Stimulated activated CD8-positive, alpha-beta memory T cell treated with anti-CD3 and anti-CD28 coated beads, Interleukin-4, amount 100 ng/mL, for 48 hours (primary cell): ENCODE results near the gene CFAP77.
"Not testable (repeated sequence)": the region's sequence is repeated elsewhere in the genome, so short reads cannot be mapped to it uniquely, and the experiment has no call there.

ENCODE experiments used
- DNase-seq: peaks from one replicate; pipeline ENCODE4 v3.0.0-alpha.2; 2020

The CFAP77 gene

DNA sequence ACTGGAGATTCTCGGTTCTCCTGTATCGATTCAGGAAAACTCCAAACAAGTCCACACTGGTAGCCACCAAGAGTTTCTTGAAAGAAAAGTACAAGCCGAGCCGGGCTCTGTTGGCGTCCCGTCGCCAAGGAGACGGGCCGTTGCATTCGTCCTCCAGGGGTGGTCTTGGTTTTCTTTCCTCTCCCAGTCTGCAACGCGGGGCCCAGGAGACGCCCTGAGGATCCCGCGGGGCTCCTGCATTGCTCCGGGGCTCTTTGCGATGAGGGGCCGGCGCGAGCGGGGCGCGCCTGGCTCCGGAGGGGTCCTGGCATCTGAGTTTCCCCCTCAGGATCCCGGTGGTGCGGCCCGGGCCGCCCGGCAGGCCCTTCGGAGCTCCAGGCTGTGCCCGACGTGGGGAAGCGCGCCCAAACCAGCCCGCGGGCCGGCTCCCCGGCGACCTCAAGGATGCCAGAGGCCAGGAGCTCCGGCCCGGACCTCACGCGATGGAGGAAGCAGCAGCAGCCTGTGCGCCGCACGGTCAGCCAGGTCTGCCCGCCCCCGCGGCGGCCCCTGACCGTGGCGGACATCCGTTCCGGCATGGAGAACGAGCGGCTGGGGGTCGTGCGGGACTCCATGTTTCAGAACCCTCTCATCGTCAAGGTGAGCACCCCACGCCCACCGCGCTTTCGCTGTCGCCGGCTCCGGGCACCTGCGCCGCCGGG is at the start of gene CFAP77:
Gene CFAP77, plus strand, starts transcription at position 384 of the 701 bp plus-strand sequence. Its CDS starts 61 bp downstream, at position 445.
- DNase-seq = peak; percentile 47

- DNase-seq = no peak
These were observed 45.9 kb upstream of the CFAP77 start for GRCh38 chr9:132364068-132364467.

DNA sequence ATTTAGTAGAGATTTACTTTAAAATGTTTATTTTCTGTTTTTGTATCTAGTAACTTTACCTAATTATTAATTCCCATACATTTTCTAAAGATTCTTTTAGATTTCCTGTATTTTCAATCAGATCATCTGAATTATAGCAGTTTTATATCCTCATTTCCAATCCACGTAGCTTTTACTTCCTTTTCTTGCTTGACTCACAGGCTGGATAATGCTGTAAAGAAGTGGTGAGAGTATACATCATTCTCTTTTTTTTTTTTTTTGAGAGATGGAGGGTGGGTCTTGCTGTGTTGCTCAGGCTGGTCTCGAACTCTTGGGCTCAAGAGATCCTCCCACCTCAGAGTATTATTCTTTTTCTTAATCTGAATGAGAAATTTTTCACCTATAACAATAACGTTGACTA is 44.0 kb upstream of the CFAP77 start:
- no peak for DNase-seq

GRCh38 chr9:132366481-132366880 is 43.5 kb upstream of the CFAP77 start:
- DNase-seq = no peak

GRCh38 chr9:132367613-132368313 is 42.2 kb upstream of the CFAP77 start:
- DNase-seq = no peak

DNA sequence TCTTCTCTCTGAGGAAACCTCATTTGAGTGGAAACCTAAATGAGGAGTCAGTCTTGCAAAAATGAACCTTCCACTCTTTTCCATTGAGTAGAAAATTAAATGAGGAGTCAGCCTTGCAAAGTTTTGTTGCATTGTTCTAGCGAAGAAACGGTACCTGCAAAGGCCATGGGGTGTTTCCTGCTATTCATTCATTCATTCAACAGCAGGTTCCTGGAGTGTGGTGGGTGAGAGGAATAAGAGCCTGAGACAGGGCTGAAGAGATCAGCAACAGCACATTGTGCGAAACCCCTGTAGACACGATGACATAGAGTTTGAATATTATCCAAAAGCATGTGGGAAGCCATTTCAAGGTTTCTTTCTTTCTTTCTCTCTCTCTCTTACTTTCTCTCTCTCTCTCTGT is 40.6 kb upstream of the CFAP77 start:
- no peak for DNase-seq

- no peak for DNase-seq
These were observed 39.4 kb upstream of the CFAP77 start for GRCh38 chr9:132370592-132370991.

GRCh38 chr9:132372177-132373095 is 37.6 kb upstream of the CFAP77 start:
- DNase-seq = no peak

DNA sequence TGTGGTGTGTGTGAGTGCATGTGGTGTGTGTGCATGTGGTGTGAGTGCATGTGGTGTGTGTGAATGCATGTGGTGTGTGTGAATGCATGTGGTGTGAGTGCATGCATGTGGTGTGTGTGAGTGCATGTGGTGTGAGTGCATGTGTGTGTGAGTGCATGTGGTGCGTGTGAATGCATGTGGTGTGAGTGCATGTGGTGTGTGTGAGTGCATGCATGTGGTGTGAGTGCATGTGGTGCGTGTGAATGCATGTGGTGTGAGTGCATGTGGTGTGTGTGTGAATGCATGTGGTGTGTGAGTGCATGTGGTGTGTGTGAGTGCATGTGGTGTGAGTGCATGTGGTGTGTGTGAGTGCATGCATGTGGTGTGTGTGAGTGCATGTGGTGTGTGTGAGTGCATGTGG is 32.2 kb upstream of the CFAP77 start:
- not testable (repeated sequence) for DNase-seq

GRCh38 chr9:132378416-132378815 is 31.6 kb upstream of the CFAP77 start:
- DNase-seq = not testable (repeated sequence)

DNA sequence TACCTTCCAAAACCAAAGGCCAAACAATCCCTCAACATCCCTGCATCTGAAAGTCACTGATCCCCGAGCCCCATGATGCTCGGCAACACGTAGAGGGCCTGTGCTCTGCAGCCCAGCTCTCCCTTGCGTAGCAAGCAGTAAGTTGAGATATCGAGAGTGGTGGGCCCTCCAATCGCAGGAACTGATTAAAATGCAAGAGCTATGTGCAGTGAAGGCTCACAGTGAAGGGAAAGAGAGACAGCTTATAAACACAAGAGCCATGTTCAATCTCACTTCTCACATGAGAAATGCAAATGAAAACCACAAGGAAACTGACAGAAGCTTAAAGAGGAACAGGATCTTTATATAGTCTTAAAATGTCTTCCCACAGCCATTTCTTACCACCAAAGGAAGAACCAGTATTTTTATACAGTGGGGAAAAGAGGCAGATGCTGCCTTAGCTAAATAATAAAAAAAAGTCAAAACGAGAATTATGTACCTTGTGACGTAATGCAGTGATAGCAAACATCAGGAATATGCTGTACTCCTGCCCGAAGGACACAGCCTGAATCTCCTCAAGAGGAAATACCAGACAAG is 28.0 kb upstream of the CFAP77 start:
- DNase-seq = no peak

DNA sequence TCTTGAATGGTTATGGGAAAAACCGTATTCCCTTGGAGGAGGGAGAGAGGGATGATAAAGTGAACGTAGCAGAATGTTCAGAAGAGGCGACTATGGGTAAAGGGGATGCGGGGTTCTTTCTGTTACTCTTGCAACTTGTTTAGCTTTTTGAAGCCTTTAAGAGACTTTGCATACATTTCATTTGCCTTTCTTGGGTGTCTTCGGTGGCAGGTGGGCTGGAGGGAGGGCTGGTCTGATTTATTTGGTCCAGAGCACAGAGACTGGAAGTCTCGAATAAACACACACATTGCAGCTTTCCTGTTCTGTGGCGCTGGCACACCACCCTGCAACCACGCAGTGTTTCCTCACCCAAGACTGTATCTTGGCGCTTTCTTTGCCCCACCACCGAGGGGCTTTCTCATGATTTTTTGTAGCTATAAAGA is 26.5 kb upstream of the CFAP77 start:
- DNase-seq = no peak

DNA sequence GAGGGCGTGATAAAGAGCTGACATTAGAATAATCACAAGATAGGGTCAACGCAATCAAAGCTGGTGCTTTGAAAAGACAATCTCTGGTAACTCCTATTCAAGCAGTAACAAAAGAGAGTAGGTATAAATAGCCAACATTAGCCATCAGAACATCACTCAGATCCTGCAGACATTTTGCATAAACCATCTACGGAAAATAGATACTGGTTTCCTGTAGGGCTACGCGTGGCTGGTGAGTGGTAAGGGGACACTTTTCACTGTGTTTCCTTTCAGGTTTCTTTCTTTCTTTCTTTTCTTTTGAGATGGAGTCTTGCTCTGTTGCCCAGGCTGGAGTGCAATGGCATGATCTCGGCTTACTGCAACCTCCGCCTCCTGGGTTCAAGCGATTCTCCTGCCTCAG is 25.6 kb upstream of the CFAP77 start:
- DNase-seq = no peak

- DNase-seq = no peak
These were observed 22.9 kb upstream of the CFAP77 start for GRCh38 chr9:132387133-132387532.

- no peak for DNase-seq
These were observed 19.0 kb upstream of the CFAP77 start for GRCh38 chr9:132390966-132391365.

- no peak for DNase-seq
These were observed 18.6 kb upstream of the CFAP77 start for GRCh38 chr9:132391449-132391848.

- DNase-seq = no peak
These were observed 14.5 kb upstream of the CFAP77 start for GRCh38 chr9:132395560-132395959.

- no peak for DNase-seq
These were observed 8.2 kb upstream of the CFAP77 start for GRCh38 chr9:132401824-132402223.

GRCh38 chr9:132404228-132404881 is 5.7 kb upstream of the CFAP77 start:
- DNase-seq = peak; percentile 37

DNA sequence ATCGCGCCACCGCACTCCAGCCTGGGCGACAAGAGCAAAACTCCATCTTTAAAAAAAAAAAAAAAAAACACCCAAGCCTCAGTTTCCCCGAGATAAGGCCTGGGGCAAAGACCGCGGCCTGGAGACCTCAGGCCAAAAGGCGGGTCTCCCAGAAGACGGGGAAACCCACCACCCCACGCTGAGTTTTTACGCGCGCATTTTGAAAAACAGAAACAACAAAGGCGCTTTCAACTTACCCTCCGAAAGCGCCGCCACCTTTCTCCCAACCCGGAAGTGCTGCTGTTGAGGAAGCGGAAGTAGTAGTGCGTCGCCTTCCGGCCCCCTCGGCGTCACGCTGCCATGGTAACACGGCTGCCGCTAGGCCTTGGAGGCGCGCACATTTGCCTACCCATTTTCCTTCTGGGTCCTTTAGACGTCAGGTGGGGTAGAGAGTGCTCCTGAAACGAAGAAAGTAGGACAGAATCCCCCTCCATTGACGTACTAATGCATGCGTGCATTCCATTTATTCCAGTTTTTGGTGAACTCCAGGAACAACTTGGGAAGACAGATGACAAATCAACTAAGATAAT is 3.4 kb upstream of the CFAP77 start, which contains the start of gene TTF1:
Gene TTF1, minus strand, starts transcription at position 287 of the 569 bp plus-strand sequence. CDS start 4,019 bp downstream, outside the sequence.
- peak; percentile 94 for DNase-seq

- DNase-seq = no peak
These were observed 2.8 kb upstream of the CFAP77 start for GRCh38 chr9:132407196-132407595.

DNA sequence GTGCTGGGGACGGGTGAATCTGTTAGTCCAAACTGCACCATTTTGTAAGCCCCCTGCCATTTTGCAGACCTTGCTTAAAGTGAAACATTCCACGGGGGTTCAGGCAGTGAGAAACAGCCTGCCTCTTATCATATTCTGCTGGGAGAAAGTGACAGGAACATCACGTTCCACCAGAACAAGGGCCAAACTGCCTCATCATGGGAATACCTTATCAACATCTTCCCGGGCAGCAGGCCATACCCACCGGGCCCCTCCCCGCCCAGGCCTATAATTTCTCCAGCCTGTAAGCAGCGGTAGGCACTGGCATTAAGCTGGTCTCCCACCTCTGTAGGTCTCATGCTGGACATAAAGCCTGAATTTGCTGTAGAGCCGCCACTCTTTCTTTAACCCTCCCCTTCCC is 1.5 kb upstream of the CFAP77 start:
- DNase-seq = no peak
